KOPT-K1 (cell line): ENCODE results near the gene POLR1G.

ENCODE experiments used
- H3K27ac ChIP-seq: fragments of 200-600 bp; sonication (generic); 2 replicates; pipeline ENCODE4 v1.5.1; 2016; ENCODE audit warnings: antibody characterized with exemption, mild to moderate bottlenecking, low read depth, low read length; ENCODE audit not compliant: poor library complexity, severe bottlenecking
- H3K36me3 ChIP-seq: fragments of 200-600 bp; sonication (generic); 2 replicates; pipeline ENCODE4 v1.5.1; 2017; ENCODE audit warnings: antibody characterized with exemption, mild to moderate bottlenecking, low read length, moderate library complexity; ENCODE audit not compliant: insufficient read depth
- H3K9me3 ChIP-seq: fragments of 200-600 bp; sonication (generic); 2 replicates; pipeline ENCODE4 v1.5.1; 2017; ENCODE audit warnings: antibody characterized with exemption, low read length, mild to moderate bottlenecking; ENCODE audit not compliant: insufficient read depth, poor library complexity, severe bottlenecking

Gene POLR1G

DNA sequence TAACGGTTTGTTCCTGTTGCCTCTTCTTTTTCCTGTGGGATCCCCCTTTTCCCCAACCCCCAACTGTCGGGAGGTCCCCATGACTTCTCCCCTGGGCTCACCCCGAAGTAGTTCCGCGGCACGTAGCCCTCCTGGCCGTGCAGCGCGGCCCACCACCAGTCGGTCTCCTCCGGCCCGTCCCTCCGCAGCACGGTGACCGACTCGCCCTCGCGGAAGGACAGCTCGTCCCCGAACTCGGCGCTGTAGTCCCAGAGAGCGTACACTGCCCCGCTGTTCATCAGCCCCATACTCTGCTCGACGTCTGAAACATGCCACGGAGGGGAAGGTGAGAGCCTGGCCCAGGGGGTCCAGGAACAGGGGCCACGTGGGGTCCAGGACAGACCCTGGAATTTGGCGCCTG lies 24.0 kb upstream of the POLR1G start:
- Histone ChIP-seq H3K27ac (no peak overlapping the region), H3K36me3 (no peaks in the 10 kb centered on the region), H3K9me3 (no peaks in the 10 kb centered on the region)

DNA sequence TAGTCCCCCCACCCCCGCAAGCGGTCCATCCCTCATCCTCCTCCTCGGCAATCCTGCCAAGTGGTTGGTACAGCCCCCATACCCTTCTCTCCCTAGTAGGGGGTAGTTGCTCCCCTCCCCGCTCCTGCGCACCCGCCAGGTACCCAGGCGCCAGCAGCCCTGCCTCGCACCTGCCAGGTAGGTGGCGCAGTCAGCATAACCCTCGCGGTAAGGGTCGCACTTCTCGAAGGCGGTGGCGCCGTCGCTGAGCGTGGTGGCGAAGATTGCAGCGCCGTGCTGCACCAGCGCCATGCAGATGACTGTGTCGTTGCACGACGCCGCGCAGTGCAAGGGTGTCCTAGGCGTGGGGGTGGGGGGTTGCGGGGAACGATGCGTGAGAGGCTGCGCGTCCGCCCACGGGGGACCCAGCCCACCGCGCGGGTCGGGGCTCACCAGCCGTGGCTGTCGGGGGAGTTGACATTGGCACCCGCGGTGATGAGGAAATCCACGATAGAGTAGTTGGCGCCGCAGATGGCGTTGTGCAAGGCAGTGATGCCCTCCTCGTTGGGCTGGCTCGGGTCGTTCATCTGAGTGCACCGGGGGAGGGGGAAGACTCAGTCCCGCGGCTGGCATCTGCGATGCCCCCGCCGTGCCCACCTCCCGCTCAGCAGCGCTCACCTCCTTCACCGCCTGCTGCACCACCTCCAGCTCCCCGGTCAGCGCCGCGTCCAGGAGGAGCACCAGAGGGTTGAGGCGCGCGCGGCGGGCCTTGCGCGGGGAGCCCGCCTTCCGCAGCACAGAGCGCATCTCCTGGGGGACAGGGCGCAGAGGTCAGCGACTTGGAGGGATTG lies 20.8 kb upstream of the POLR1G start:
- Histone ChIP-seq H3K36me3 (no peaks in the 10 kb centered on the region), H3K27ac (no peak overlapping the region), H3K9me3 (no peaks in the 10 kb centered on the region)

DNA sequence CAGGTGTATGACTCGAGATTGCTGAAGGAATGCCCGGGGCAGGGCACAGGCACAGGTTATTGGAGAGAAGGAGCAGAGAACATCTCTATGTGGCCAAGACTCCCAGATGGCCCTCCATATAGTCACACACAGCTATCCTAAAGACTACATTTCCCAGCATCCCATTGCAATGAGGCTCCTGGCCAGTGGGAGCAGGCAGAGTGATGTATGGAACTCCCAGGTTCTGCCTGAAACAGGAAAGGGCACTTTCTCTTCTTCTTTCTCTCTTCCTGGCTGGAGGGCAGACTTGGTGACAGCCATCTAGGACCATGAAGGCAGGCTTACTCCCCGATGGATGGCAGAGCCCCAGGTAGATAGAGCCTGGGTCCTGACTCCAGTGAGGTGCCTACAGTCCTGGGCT lies 15.1 kb upstream of the POLR1G start:
- no peaks in the 10 kb centered on the region for H3K9me3 ChIP-seq
- no peaks in the 10 kb centered on the region for H3K36me3 ChIP-seq
- H3K27ac ChIP-seq: no peak overlapping the region

DNA sequence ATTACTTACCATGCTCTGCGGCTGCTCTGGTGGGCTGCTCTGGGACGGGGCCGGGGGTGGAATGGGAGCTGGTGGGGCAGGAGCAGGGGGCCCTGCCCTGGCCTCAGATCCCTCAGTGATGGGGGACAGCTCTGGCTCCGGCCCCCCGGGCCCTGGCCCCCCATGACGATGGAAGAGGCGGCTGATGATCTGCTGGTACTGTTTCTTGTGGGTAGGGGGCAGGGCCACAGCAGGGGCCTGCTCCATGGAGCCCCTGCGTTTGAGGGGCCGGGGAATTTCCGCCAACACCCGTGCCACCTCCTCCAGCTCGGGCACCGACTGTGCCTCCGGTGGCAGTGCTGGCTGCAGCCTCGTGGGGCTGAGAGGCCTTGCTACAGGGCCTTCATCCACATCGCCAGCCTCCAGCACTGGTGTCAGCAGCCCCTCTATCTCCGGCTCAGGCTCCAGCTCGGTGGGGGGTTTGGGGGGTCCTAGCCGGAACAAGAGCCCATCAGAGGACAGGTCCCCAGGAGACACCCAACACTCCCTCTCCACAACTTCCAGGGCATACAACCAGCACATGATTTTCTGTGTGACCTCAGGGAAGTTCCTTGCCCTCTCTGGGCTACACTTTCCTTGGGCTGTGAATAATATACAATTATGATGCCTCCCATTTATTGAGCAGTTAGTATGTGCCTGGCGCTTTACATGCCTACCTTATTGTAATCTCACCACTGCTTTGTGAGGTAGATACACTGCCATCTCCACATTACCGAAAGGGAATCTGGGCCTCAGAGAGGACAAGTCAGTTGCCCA lies 14.4 kb upstream of the POLR1G start:
- Histone ChIP-seq H3K9me3 (no peaks in the 10 kb centered on the region), H3K36me3 (no peaks in the 10 kb centered on the region), H3K27ac (no peak overlapping the region)

DNA sequence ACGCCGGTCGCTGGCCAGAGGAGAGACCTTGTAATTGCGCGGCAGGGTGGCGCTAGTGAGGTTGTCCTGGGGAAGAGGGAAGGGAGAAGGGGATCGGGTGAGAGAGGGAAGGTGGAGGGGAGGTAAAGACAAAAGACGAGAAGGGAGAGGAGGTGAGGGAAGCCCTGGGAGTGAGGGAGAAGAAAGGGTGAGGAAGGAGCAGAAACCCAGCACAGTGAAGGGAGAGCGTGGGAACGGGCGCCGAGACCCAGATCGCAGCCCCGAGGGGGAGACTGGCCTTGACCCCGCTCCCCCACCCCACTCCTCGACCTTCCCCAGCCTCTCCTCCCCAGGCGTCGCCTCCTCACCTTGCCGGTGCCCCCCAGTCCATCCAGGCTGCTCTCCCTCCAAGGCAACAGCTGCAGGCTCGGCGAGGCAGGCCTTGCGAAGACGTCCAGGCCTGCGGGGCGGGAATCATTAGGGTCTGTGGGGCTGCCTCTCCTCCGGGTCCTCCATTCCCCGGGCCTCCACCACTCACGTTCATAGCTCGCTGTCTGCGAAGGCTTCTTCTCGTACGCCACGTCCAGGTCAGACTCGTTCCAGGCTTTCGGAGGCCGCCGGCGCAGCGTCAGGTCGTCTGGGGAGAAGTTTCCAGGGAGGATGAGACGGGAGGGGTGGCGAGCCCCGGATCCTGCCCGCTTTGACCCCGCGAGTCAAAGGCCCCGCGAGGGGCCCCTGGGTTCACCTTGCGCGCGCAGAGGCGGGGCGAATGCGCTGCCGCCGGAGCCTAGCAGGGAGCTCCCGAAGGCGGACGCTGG lies 10.4 kb upstream of the POLR1G start:
- Histone ChIP-seq H3K36me3 (no peaks in the 10 kb centered on the region), H3K9me3 (no peaks in the 10 kb centered on the region), H3K27ac (no peak overlapping the region)

DNA sequence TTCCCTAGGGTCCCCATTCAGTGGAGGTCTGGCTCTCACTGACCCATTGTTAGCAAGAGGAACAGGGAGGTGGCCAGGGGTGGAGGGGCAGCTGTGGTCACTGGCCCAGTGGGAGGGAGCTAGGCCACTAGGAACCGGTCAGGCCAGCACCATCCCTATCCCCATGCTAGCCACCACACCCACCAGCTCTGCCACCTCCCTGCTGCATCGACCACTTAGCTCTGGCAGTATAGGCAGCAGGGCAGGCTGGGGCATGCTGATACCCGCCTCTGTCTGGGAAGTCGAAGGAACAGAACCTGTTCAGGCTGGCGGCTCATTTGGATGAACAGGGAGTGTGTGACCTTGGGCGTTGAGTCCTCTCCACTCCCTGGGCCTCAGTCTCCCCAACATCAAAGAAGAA lies 6.3 kb upstream of the POLR1G start:
- Histone ChIP-seq H3K9me3 (no peaks in the 10 kb centered on the region), H3K27ac (no peak overlapping the region), H3K36me3 (no peaks in the 10 kb centered on the region)

DNA sequence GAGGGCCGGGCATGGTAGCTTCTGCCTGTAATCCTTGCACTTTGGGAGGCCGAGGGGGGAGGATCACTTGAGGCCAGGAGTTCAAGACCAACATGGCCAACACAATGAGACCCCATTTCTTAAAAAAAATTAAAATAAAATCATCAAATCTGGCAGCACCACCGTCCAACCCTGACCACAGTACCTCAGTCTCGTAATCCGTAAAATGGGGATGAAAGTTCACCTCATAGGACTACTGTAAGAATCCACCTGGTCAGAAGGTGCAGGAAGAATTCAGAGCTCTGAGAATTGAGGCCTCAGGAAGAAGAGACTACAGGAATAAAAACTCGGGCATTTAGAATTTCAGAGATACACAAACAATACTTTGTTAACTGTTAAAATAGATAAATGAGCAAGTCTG lies 4.6 kb upstream of the POLR1G start:
- Histone ChIP-seq H3K27ac (no peak overlapping the region), H3K9me3 (no peaks in the 10 kb centered on the region), H3K36me3 (no peaks in the 10 kb centered on the region)

DNA sequence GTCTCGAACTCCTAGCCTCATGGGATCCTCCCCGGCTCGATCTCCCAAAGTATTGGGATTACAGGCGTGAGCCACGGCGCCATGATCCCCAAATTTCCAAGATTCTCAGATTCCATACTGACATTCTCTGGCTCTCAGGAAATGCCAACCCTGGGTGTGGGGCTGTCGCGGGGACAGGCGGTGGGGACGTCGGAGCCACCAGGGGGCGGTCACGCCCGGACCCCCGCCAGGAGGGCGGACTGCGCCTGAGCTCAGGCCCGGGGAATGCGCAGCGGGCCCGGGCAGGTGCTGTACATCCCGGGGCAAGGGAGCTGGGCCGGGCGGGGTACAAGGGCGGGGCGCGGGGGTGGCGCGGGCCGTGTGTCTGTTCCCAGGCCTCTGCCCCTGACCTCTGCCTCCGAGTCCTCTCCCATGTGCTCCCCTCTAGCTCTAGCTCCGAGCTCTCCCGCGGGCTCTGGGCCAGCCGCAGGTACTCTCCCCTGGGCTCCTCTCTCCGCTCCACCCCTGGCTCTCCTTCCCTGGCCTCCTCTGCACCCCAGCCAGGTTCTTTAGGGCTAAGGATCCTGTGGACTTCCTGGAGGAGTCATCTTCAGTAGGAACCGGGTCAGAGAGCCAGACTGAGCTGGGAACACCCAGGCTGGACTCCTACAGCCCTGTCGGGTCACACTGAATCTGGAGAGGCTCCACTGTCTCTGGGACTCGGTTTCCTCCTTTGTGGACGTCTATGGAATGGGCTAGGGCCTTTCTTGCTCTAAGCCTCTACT lies 4.0 kb upstream of the POLR1G start:
- Histone ChIP-seq H3K27ac (no peak overlapping the region), H3K9me3 (no peaks in the 10 kb centered on the region), H3K36me3 (no peaks in the 10 kb centered on the region)

DNA sequence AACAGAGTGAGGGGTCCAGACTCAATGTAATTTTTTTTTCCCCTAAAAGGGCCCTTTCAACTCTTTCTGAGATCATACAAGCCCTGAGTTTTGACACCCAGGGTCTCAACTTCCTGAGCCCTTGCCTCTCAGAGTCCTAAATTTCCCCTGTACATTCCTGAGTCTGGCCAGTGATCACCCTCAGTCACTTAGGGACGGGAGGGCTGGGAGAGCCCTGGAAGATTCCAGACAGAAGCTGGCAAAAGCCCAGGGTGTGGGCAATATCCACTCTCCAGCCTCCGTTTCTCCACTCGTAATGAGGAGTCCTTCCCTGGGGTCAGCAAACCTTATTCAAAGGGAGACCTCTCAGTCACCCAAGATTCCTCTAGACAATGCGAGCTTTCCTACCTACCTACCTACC lies 3.2 kb upstream of the POLR1G start:
- Histone ChIP-seq H3K36me3 (peaks cover 4% of the 10 kb centered on the region; the same call in 1 of the 2 replicates), H3K27ac (no peak overlapping the region), H3K9me3 (no peaks in the 10 kb centered on the region)

DNA sequence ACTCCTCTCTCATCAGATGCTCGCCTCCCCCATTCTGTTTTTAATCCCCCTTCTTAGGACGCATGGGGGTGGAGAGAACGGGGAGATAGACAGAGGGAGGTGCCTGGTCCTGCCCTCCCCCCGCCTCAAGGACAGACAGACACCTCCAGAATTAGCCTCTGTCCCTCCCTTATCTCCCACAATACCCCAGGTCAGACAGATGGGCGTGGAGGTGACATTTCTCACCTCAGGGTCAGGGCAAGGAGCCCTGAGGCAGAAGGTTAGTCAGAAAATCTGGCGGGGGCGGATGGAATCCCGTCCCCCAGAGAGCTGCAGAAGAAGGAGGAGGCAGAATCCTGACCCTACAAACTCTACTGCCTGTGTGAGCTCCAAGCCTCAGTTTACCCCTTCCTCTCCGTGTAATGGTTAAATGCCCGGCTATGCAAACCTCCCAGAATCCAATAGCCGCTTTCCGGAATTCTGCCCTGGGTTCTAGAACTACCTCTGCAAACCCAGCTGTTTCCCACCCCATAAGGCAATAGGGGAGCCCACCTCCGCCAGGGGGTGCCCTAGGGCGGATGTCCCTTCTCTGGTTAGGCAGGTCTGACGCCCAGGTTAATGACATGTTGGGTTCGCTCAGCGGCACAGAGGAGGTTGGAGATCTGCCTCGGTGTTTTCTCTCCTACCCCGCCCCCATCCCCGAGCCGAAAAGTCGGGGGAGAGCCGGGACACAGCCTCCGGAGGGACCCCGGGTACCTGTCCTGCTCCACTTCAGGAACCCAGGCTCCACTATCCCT lies 2.5 kb upstream of the POLR1G start:
- Histone ChIP-seq H3K36me3 (peaks cover 10% of the 10 kb centered on the region; the same call in 1 of the 2 replicates), H3K9me3 (no peaks in the 10 kb centered on the region), H3K27ac (no peak overlapping the region)

DNA sequence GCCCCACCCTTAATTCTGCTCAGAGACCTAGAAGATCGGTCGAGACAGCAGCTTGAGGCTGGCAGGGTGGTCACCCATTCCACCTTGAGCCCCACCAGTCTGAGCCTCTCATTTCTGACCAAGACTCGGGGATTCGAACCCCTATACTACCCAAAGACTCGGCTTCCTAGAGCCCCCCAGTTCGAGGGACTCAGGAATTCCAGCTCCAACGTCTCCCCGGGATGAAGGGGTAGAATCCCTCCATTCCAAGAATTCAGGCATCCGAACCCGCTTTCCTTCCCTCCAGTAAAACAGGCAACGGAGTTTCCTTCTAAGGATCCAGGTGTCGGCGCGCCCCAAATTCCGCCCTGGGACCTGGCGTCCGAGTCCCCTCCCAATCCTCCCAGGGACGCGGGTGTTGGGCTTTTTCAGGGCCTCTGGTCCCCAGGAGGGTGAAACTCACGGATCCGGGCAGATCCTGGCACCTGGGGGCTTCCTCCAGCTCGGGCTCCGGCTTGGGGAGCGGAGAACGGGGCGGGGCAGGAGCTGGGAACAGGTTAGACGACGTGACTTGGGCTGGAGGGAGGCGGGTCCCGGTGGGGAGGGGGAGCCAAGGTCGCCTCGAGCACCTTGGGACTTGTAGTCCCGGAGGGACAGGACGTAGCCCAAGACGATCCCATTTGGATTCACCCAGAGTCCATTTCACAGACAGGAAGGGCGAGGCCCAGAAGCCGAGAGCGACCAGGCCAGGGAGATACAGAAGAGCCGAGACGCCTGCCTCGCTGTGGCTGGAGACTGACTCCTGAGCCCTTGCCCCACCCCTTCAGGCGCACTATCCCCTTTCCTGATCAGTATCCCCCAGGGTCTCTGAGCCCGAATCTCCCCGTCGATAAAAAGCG lies 1.6 kb upstream of the POLR1G start, which contains the start of gene PPP1R13L:
TSS of gene PPP1R13L (minus strand) at position 513 of the 878 bp plus-strand sequence. CDS start 6,751 bp downstream, outside the sequence.
- H3K9me3 ChIP-seq: no peaks in the 10 kb centered on the region

DNA sequence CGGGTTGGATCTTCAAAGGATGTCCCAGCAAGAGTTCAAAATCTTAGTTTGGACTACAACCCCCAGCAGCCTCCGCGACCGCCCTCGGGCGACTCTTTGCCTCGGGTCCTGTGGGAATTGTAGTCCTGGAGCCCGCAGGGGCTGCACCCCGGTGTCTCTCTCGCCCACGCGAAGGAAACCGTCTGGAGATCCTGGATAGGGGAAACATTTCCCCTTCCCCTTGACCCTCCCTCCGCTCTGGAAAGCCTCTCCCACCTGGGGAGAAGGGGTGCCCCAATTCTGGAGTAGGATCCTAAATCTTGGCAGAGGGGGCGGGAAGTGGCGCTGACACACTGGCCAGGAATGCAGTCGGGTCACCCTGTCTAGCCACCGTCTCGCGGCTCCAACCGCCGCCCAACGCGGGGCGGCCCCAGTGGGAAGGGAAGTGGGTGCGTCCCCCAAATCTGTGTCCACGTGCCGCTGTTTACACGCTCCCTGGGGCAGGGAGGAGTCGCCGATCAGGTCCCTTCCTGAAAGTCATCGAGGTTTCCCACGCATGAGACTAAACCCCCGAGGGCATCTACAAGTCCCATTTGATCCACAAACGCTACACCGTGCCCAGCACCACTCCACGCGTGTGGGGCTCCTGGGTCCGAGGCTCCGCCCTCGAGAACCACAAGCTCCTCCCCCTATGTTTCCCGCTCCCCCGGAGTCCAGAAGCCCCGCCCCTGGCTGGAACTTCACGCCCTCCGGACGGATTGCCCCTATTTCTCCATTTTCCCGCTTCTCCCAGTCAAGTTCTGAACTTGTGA lies 814 bp upstream of the POLR1G start:
- Histone ChIP-seq H3K27ac (peak overlapping the region; percentile 86), H3K9me3 (no peaks in the 10 kb centered on the region), H3K36me3 (peaks cover 19% of the 10 kb centered on the region; the same call in 1 of the 2 replicates)

More for the DNA sequence above, 1.6 kb upstream of the POLR1G start, which contains the start of gene PPP1R13L:
- peak within 1 kb of the TSS; percentile 86 for H3K27ac ChIP-seq
- peaks cover 16% of the 10 kb centered on the region; the same call in 1 of the 2 replicates for H3K36me3 ChIP-seq
